Measurements from ENCODE around the gene STC2.
"Not testable (repeated sequence)": the region's sequence is repeated elsewhere in the genome, so short reads cannot be mapped to it uniquely, and the experiment has no call there.

The STC2 gene, protein sequence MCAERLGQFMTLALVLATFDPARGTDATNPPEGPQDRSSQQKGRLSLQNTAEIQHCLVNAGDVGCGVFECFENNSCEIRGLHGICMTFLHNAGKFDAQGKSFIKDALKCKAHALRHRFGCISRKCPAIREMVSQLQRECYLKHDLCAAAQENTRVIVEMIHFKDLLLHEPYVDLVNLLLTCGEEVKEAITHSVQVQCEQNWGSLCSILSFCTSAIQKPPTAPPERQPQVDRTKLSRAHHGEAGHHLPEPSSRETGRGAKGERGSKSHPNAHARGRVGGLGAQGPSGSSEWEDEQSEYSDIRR

DNA sequence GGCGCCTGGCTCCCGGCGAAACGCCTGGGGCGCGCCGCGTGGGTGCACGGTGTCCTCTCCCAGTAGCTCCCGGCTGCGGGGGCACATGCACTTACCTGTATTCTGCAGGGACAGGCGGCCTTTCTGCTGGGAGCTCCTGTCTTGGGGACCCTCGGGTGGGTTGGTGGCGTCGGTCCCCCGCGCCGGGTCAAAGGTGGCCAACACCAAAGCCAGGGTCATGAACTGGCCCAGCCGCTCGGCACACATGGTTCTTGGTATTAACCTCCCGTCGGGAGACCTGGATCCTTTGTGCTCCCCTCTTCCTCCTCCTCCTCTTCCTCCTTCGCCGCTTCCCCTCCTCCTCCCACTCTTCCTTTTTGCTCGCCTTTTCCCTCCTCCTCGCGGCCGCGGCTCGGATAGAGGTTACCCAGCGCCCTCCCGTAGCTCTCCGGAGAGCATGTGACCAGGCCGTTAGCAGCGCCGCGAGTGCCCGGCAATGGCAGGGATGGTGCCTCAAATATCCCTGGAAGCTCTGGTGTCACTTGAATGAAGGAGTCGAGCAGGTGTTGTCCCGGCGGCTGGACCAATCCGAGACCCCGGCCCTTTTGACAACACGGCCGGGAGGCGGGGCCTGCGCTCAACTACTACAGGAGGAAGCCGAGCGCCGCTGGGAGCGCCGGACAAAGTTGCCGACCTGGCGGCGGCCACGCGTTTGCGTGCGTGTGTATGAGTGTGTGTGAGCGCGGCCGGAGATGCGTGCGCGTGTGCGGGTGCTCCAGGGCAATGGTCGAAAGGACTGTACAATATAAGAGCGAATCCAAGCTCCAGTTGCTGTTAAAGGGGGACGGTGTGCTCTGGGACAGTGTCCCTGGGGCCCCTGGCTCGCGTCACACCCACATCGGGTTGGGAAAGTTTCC lies at the start of gene STC2:
Gene STC2 (minus strand): TSS at position 467 of the 896 bp plus-strand sequence. CDS start 221 bp downstream, at position 246.
- DNase-seq: peak; percentile 44

DNA sequence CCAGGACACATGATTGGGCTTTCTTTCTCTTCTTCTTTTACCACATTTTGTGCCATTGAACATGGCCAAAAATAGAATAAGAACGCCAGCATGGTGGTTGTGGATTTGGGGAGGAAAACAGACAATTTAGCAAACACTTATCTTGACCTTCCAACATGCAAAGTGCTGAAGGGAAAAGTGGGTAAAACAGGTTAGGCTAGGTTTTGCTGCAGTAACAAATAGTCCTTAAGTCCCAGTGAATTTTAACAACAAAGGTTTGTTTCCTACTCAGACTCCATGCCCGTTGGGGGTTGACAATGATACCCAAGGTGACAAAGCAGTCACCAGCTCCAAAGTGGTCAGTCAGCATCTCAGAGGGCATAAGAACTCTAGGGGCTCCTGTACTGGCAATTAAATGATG lies 43.2 kb upstream of the STC2 start:
- DNase-seq: no peak

DNA sequence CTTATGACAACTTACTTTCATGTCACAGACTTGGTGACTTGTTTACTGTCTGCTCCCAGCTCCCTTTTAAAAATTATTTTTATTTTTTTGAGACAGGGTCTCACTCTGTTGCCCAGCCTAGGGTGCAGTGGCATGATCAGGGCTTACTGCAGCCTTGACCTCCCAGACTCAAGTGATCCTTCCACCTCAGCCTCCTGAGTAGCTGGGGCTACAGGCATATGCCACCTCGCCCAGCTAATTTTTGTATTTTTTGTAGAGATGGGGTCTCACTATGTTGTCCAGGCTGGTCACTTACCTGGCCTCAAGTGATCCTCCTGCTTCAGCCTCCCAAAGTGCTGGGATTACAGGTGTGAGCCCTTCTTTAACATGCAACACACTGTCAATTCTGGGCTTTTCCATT lies 35.2 kb upstream of the STC2 start:
- not testable (repeated sequence) for DNase-seq

DNA sequence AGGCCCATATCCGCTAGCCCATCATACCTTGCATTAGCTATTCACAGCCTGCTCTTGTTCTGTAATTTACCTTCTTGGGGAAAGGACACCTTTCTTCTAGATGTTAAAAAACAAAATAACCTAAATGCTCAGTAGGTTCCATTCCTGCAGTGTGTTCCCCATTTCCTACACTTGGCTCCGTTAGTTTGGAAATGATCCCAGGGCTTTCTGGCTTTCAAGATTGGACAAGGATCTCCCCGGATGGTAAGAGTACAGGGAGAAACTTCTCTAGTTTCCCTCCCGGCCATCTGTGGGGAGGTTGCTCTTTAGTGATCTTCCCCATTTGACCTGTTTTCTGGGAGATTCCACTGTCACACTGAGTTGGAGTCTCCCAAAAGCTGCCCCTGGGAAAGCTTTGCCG lies 27.3 kb upstream of the STC2 start:
- DNase-seq: no peak

DNA sequence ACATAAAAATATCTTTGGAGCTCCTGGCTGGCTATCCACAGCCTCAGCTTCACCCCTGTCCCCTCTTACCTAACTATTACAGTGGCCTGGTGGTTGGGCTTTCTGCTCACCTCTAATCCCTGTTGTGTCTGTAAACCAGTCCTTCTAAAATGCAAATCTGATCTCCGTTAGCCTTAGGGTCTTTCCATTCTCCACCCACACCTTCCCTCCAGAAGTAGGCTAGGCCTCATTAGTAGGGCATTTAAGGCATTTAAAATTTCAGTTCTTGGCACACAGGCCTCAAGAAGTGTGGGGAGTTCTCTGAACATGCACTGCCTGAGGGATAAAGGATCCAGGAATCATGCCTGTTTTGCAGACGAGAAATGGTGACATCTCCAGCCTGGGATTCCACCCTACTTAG lies 26.4 kb upstream of the STC2 start:
- DNase-seq: no peak

GRCh38 chr5:173352366-173353349 lies 24.4 kb upstream of the STC2 start:
- DNase-seq: no peak

- no peak for DNase-seq
These were observed 14.9 kb upstream of the STC2 start for GRCh38 chr5:173342813-173343755.

DNA sequence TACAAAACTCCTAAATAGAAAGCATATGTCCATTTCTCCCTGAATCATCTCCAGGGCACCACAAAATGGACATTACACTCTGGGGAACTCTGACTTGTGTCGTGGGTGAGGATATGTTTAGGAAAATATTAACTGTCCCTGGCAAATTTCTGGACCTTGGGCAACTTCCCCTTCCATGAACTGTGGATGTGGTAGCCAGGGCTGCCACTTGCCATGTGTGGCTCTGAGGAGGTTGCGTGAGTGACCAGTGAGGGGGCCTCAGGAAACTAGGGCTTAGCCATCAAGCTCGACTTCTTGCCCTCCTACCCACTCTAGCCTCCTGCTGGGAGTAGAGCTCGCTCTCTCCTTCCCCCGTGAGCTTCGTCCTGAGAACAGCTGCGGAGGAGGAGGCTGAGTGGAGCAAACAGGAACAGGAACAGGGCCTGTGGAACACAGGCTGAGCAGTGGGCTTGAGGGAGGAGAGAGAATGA lies 13.8 kb upstream of the STC2 start:
- DNase-seq: no peak

DNA sequence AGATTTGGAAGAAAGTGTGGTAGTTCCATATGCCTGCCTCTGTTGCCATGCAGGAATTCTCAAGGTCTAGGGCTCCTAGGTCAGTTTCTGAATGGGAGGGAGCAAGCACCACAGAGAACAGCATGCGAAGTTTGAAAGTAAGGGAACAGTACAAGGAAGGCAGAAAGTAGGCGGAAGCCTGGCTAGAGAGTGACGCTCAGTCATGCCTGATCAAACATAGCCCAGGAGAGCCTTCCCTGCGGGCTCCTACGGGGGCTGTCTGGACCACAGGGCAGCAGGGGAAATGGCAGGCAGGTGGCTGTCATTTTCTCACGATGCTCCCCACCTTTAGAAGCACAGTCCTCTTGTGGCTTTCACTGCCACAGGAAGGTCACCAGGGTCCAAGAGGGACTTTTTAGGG lies 12.8 kb upstream of the STC2 start:
- DNase-seq: no peak

GRCh38 chr5:173340451-173340850 lies 12.2 kb upstream of the STC2 start:
- DNase-seq: no peak

GRCh38 chr5:173339286-173339685 lies 11.1 kb upstream of the STC2 start:
- no peak for DNase-seq

GRCh38 chr5:173338380-173339015 lies 10.3 kb upstream of the STC2 start:
- DNase-seq: no peak

DNA sequence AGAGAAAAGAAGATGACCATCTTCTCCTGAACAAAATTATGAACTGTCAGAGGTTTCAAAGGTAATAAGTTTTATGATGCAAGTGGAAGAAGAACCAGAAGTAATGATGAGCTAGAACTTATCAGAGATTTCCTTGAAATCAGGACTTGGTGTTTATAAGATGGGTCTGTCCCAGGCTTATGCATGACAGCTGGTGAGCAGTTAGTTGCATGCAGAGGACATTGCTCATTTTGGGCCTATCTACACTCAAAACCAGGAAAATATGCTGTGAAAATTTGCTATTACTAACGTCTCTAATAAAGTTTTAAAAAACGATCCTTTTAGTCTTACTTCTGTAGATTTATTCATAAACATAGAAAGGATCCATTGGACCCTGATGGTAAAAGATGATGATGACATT lies 6.6 kb upstream of the STC2 start:
- DNase-seq: no peak

DNA sequence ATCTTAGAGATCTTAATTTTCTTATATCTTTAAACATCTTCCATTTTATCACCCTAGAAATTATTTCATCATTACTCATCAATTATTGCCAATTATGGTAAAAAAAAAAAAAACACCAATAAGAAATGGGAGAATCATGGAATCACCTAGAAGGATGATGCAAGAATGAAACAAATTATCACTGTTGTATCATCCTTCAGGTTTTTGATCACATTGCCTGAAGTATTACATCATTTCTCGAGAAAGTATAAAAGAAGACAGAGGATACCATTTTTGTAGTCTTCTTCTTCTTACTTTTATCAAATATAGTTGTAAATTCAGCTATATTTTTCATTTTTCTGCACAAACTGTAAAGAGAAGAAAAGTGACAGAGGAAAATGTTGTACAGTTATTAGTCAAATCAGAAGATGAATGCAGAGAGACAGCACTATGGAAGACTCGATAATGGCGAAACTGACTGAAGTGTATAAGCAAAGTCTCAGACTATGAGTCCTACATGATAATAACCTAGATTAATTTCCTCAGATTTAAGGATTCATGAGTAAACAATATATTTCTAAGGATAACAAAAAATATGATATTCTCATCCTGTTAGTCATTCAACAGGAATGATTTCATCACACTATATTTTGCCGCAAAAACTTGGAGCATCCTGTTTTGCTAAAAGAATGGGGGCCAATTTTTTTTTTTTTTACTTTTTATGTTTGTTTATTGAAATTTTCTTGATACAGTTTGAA lies 5.9 kb upstream of the STC2 start:
- no peak for DNase-seq

DNA sequence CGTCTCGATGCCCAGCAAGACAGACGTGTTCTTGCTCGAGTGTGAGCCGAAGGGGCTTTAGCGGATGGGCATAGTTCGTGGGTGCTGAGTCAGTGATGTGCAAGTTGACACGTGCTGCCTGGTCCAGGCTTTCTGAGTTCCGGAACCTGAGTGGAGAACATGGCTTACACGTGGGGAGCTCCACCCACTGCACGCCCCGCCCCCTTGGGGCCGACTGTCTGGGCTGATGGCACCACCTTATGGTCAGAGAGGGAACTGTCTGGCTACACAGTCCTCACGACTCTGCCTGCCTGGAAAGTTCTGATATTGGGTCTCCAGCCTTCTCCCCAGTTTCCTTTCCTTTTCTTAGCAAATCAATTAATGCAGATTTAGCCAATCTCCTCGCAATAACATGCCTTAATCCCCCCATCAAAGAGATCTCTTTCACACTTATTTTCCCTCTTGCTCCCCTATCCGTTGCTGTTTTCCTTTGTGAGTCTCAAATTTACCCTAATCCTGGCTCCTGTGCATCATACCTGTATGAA lies 3.8 kb upstream of the STC2 start:
- DNase-seq: peak; percentile 86

DNA sequence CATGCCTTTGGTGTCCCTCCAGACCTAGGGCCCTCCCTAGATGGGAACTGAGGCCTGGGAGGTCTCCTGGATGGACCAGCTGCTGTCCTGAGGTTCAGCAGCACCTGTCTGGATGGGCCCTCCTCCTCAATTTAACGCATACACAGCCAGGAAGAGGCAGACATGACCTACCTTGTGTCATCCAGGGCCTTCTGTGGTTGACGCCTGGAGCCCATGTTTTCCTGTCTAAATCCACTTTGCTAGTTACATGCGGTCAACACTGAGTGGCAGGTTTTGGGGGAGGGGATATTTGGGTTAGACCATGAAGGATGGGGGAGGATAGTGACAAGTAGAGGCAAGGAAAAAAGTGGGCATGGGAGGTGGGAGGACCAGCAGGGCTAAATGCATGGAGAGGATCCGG lies 3.1 kb upstream of the STC2 start:
- DNase-seq: no peak

DNA sequence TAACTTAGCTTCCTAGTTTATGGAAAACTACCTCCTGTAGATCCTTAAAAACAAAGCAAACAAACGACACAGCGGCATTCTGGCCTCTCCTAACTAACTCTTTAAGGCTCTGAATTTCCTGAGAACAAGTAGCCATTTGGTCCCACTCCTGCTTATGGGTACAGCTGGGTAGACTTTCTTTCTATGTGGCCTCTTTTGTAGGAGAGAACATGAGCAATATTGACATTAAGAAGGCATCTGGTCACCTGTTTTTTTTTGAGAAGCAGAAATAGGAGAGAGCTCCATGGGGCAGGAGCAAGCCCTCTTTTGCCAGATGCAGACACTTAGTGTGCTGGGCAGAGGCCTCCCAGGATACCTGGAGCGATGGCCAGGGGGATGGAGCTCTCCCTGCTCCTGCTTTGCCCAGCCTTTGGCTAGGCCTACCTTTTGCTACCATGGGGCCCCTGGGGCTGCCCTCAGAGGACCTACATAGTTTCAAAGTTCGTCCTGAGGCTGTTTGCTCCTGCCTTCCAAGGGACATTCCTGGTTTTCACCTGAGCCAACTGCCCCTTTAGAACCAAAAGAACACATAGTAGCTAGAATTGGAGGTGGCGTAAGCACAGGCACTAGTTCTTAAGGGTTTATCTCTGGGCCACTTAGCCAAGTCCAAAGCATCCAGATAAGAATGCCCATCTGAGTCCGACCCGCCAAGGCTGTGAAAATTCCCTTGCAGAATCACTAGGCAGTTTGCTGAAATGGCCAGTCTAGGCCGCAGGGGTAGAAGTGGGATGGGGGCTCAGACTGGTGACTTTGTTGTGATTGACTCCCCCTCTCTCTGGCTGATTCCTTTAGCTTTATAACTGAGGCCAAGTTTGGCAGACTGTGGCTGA lies 2.4 kb upstream of the STC2 start:
- DNase-seq: no peak

GRCh38 chr5:173329491-173330337 lies 1.5 kb upstream of the STC2 start:
- DNase-seq: no peak

Measured in OCI-M1 (cell line).